ENCODE results near the gene KCNAB2.

DNA sequence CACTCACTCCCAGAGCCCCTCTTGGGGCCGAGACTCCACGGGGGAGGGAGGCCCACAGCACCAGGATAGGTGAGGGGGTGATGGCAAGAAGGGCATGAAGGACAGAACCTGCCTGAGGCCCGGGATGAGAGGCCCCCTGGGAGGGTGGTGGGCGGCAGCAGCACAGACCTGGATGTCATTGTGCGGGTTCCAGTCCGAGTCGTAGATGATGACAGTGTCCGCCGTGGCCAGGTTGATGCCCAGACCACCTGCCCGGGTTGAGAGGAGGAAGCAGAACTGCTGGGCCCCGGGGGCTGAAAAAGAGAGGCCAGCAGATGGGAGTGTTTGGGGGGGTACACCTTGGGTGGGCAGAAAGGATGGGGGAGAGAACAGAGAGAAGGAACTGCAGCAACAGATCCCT lies 84.3 kb downstream of the KCNAB2 start:
- no peak for TF ChIP-seq EZH2 (IDR thresholded peaks at IDR 0.05)
- TF ChIP-seq, protein P1, sequence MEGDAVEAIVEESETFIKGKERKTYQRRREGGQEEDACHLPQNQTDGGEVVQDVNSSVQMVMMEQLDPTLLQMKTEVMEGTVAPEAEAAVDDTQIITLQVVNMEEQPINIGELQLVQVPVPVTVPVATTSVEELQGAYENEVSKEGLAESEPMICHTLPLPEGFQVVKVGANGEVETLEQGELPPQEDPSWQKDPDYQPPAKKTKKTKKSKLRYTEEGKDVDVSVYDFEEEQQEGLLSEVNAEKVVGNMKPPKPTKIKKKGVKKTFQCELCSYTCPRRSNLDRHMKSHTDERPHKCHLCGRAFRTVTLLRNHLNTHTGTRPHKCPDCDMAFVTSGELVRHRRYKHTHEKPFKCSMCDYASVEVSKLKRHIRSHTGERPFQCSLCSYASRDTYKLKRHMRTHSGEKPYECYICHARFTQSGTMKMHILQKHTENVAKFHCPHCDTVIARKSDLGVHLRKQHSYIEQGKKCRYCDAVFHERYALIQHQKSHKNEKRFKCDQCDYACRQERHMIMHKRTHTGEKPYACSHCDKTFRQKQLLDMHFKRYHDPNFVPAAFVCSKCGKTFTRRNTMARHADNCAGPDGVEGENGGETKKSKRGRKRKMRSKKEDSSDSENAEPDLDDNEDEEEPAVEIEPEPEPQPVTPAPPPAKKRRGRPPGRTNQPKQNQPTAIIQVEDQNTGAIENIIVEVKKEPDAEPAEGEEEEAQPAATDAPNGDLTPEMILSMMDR (IDR thresholded peaks at IDR 0.05), result no peak
- TF ChIP-seq EZH2phosphoT487 (IDR thresholded peaks at IDR 0.05), result no peak
